ENCODE results near the gene FGFBP1.

FGFBP1 gene

GRCh38 chr4:15898902-15899301 lies 39.6 kb downstream of the FGFBP1 start:
- no peaks in the 10 kb centered on the region for H3K9me3 ChIP-seq (ENCODE audit: insufficient read depth, low read length)
- H3K27me3 ChIP-seq (ENCODE audit: low read length): no peaks in the 10 kb centered on the region
- no peak overlapping the region for H2AFZ ChIP-seq (ENCODE audit: low read depth, low read length, severe bottlenecking)
- no peak overlapping the region for H3K4me2 ChIP-seq (ENCODE audit: low read depth, low read length, poor library complexity, severe bottlenecking)
- H3K27ac ChIP-seq (ENCODE audit: low read depth, low read length): no peak overlapping the region
- no peaks in the 10 kb centered on the region for H3K9me2 ChIP-seq (replicated peaks; ENCODE audit: insufficient read depth, low read length)
- H3K79me2 ChIP-seq (ENCODE audit: insufficient read depth, low read length): no peaks in the 10 kb centered on the region
- no peaks in the 10 kb centered on the region for H3F3A ChIP-seq (ENCODE audit: insufficient read depth)
- no peak for TF ChIP-seq EZH2phosphoT487 (conservative IDR thresholded peaks at IDR 0.05; ENCODE audit: low read length)
- TF ChIP-seq CTCF (IDR thresholded peaks at IDR 0.05; ENCODE audit: insufficient read depth, low read length, poor library complexity, severe bottlenecking): no peak
- H3K36me3 ChIP-seq (ENCODE audit: low read length): no peaks in the 10 kb centered on the region
- H4K20me1 ChIP-seq (ENCODE audit: low read depth, low read length): no peaks in the 10 kb centered on the region
- no peak overlapping the region for H3K9ac ChIP-seq (ENCODE audit: low read length)
- no peak overlapping the region for H3K4me3 ChIP-seq (ENCODE audit: insufficient read depth, low read length, poor library complexity, severe bottlenecking)

- H3K4me2 ChIP-seq (ENCODE audit: low read depth, low read length, poor library complexity, severe bottlenecking): no peak overlapping the region
- no peaks in the 10 kb centered on the region for H3K79me2 ChIP-seq (ENCODE audit: insufficient read depth, low read length)
- H3K27me3 ChIP-seq (ENCODE audit: low read length): no peaks in the 10 kb centered on the region
- no peaks in the 10 kb centered on the region for H4K20me1 ChIP-seq (ENCODE audit: low read depth, low read length)
- no peak overlapping the region for H3K9ac ChIP-seq (ENCODE audit: low read length)
- H3K9me3 ChIP-seq (ENCODE audit: insufficient read depth, low read length): no peaks in the 10 kb centered on the region
- H3K36me3 ChIP-seq (ENCODE audit: low read length): no peaks in the 10 kb centered on the region
- H3K27ac ChIP-seq (ENCODE audit: low read depth, low read length): no peak overlapping the region
- no peaks in the 10 kb centered on the region for H3K9me2 ChIP-seq (replicated peaks; ENCODE audit: insufficient read depth, low read length)
- no peak overlapping the region for H2AFZ ChIP-seq (ENCODE audit: low read depth, low read length, severe bottlenecking)
- no peak overlapping the region for H3K4me3 ChIP-seq (ENCODE audit: insufficient read depth, low read length, poor library complexity, severe bottlenecking)
- no peak for TF ChIP-seq CTCF (IDR thresholded peaks at IDR 0.05; ENCODE audit: insufficient read depth, low read length, poor library complexity, severe bottlenecking)
- no peak for TF ChIP-seq EZH2phosphoT487 (conservative IDR thresholded peaks at IDR 0.05; ENCODE audit: low read length)
- no peaks in the 10 kb centered on the region for H3F3A ChIP-seq (ENCODE audit: insufficient read depth)
These were observed 41.0 kb downstream of the FGFBP1 start for GRCh38 chr4:15897577-15897976.

- TF ChIP-seq CTCF (IDR thresholded peaks at IDR 0.05; ENCODE audit: insufficient read depth, low read length, poor library complexity, severe bottlenecking) (no peak), EZH2phosphoT487 (conservative IDR thresholded peaks at IDR 0.05; ENCODE audit: low read length) (no peak)
- no peaks in the 10 kb centered on the region for H3K27me3 ChIP-seq (ENCODE audit: low read length)
- no peak overlapping the region for H3K4me2 ChIP-seq (ENCODE audit: low read depth, low read length, poor library complexity, severe bottlenecking)
- no peak overlapping the region for H3K4me3 ChIP-seq (ENCODE audit: insufficient read depth, low read length, poor library complexity, severe bottlenecking)
- H3K9me2 ChIP-seq (replicated peaks; ENCODE audit: insufficient read depth, low read length): no peaks in the 10 kb centered on the region
- no peaks in the 10 kb centered on the region for H3K36me3 ChIP-seq (ENCODE audit: low read length)
- H4K20me1 ChIP-seq (ENCODE audit: low read depth, low read length): no peaks in the 10 kb centered on the region
- H2AFZ ChIP-seq (ENCODE audit: low read depth, low read length, severe bottlenecking): no peak overlapping the region
- no peak overlapping the region for H3K27ac ChIP-seq (ENCODE audit: low read depth, low read length)
- H3K9me3 ChIP-seq (ENCODE audit: insufficient read depth, low read length): no peaks in the 10 kb centered on the region
- no peak overlapping the region for H3K9ac ChIP-seq (ENCODE audit: low read length)
- H3F3A ChIP-seq (ENCODE audit: insufficient read depth): no peaks in the 10 kb centered on the region
- H3K79me2 ChIP-seq (ENCODE audit: insufficient read depth, low read length): no peaks in the 10 kb centered on the region
These were observed 43.3 kb downstream of the FGFBP1 start for GRCh38 chr4:15894921-15895916.
